Keratinocyte (primary cell): ENCODE data around the gene KIF5B.

Experiments
- CTCF ChIP-seq, 3 experiments: IDR thresholded peaks in 1 of 3; conservative IDR thresholded peaks in 1 of 3; optimal IDR thresholded peaks in 1 of 3; 2 replicates in 2 of 3; 3 replicates in 1 of 3; pipeline versions ENCODE3 to v1.5.1; 2011; ENCODE audit warnings: low read length in 3 of 3, mild to moderate bottlenecking in 3 of 3, moderate library complexity in 2 of 3, control low read depth in 1 of 3, inconsistent platforms in 1 of 3; ENCODE audit not compliant: insufficient read depth in 2 of 3; ENCODE audit errors: extremely low read depth in 1 of 3
- EZH2 ChIP-seq: IDR thresholded peaks from one replicate; pipeline ENCODE4 v1.6.1; 2012; ENCODE audit warnings: inconsistent platforms, mild to moderate bottlenecking, low read length, moderate library complexity

- TF ChIP-seq CTCF (optimal IDR thresholded peaks at IDR 0.05 in 1 of 3, IDR thresholded peaks at IDR 0.05 in 1 of 3, conservative IDR thresholded peaks at IDR 0.05 in 1 of 3; ENCODE audit: extremely low read depth in 1 of 3, insufficient read depth in 2 of 3, low read length in 3 of 3) (no peak), EZH2 (no peak)
Observed at GRCh38 chr10:32104622-32105509, 48.6 kb upstream of the KIF5B start.
